Testis (tissue), 2 donors: ENCODE data around the gene ADAP1.

Source experiments
- CTCF ChIP-seq, 3 experiments: fragments of 450-650 bp in 2 of 3; fragments of 200-600 bp in 1 of 3; sonication (generic) in 1 of 3; IDR thresholded peaks; one replicate each; pipeline ENCODE4 v1.5.1; 2016 to 2019; ENCODE audit warnings: antibody characterized with exemption in 3 of 3, mild to moderate bottlenecking in 2 of 3, moderate library complexity in 1 of 3
- POLR2A ChIP-seq: fragments of 450-650 bp; IDR thresholded peaks from one replicate; pipeline ENCODE4 v1.6.1; 2017; ENCODE audit warnings: antibody characterized with exemption, mild to moderate bottlenecking, moderate library complexity

GRCh38 chr7:902996-903395 is 51.5 kb downstream of the ADAP1 start:
- no peak for TF ChIP-seq POLR2A
- no peak for TF ChIP-seq CTCF (IDR thresholded peaks at IDR 0.05)
